Panc1 (cell line): ENCODE results near the gene CDK11B.

ENCODE experiments used
- CTCF ChIP-seq: fragments of 450-650 bp; IDR thresholded peaks from 2 replicates; pipeline ENCODE4 v1.5.1; 2017; ENCODE audit warnings: mild to moderate bottlenecking
- POLR2AphosphoS5 ChIP-seq: IDR thresholded peaks from 2 replicates; pipeline ENCODE4 v1.6.1; 2012; ENCODE audit warnings: mild to moderate bottlenecking, low read depth, low read length, moderate library complexity
- REST ChIP-seq, 2 experiments: IDR thresholded peaks; 2 replicates each; pipeline ENCODE4 v1.6.1; 2011 to 2012; ENCODE audit warnings: low read depth in 2 of 2, control low read depth in 1 of 2, low read length in 1 of 2, mild to moderate bottlenecking in 1 of 2, moderate library complexity in 1 of 2; ENCODE audit not compliant: insufficient read depth in 1 of 2
- SIN3A ChIP-seq: IDR thresholded peaks from 2 replicates; pipeline ENCODE4 v1.6.1; 2012; ENCODE audit warnings: low read depth, mild to moderate bottlenecking, low read length, moderate library complexity, borderline replicate concordance; ENCODE audit not compliant: insufficient read depth
- TCF7L2 ChIP-seq: IDR thresholded peaks from 2 replicates; pipeline ENCODE4 v1.6.1; 2011; ENCODE audit warnings: mild to moderate bottlenecking, low read depth, low read length, inconsistent platforms

- TF ChIP-seq REST (IDR thresholded peaks at IDR 0.05; ENCODE audit: insufficient read depth in 1 of 2, low read depth in 2 of 2, low read length in 1 of 2) (no peak), POLR2AphosphoS5 (no peak), CTCF (no peak), TCF7L2 (no peak), SIN3A (no peak)
Observed at GRCh38 chr1:1669468-1670440, 10.9 kb upstream of the CDK11B start.
